ENCODE data around the gene IL17RC. TPM values are rescaled to one million over a fixed set of nuclear protein-coding genes. Genes with fewer than 3 reads are reported as not detected.
A peak's percentile ranks its signal among the peaks of the same experiment; 100 is the strongest.

The IL17RC gene
- total and polyA plus RNA-seq, 2 of the 4 experiments (the other 2 are of a cell fraction): 20.8 to 28.3 TPM

GRCh38 chr3:9913601-9914000, 3.3 kb upstream of the IL17RC start:
- peaks cover 11% of the 10 kb centered on the region for H3K9me1 ChIP-seq (ENCODE audit: insufficient read depth, low read length)
- no peak overlapping the region for H3K4ac ChIP-seq (ENCODE audit: low read depth, low read length)
- no peak overlapping the region for H2BK20ac ChIP-seq (ENCODE audit: low read depth, low read length)
- CTCF ChIA-PET: no interaction called here
- no peak overlapping the region for H3K14ac ChIP-seq (replicated peaks; ENCODE audit: low read depth, low read length)
- H2BK120ac ChIP-seq (ENCODE audit: low read depth, low read length): no peak overlapping the region
- no peak overlapping the region for H2BK5ac ChIP-seq (ENCODE audit: low read depth, low read length, poor library complexity, severe bottlenecking)
- H4K5ac ChIP-seq (ENCODE audit: low read depth, low read length): peak overlapping the region; percentile 9; the same call in 1 of the 2 replicates
- POLR2A ChIA-PET (ENCODE audit: unreplicated experiment): interaction anchor here (0.6 kb wide), 1 partner anchor 19 kb away, joined by 10 read pairs; no protein-coding TSS in a partner anchor
- H3K9ac ChIP-seq (ENCODE audit: low read depth, low read length): no peak overlapping the region
- H3K4me1 ChIP-seq (ENCODE audit: control insufficient read depth, insufficient read depth, low read length): peaks cover 32% of the 10 kb centered on the region
- no peak overlapping the region for H3K18ac ChIP-seq (ENCODE audit: low read depth, low read length)
- H3K4me2 ChIP-seq (ENCODE audit: low read depth, low read length): no peak overlapping the region
- intact Hi-C loops (cut with micrococcal nuclease): no loop called here
- H2BK15ac ChIP-seq (ENCODE audit: low read depth, low read length): no peak overlapping the region
- ATAC-seq (ENCODE audit: low read depth) (no peak), DNase-seq (no peak)
- no peak overlapping the region for H3K23ac ChIP-seq (ENCODE audit: low read depth, low read length)
- TF ChIP-seq RAD21 (IDR thresholded peaks at IDR 0.05; ENCODE audit: low read length): no peak
- no peak for TF ChIP-seq MXI1 (IDR thresholded peaks at IDR 0.05; ENCODE audit: borderline replicate concordance, low read depth, low read length)
- no peak for TF ChIP-seq MAZ (IDR thresholded peaks at IDR 0.05; ENCODE audit: borderline replicate concordance, low read depth, low read length)
- no peak for TF ChIP-seq NFE2L2 (IDR thresholded peaks at IDR 0.05; ENCODE audit: low read depth, low read length)
- TF ChIP-seq MAFK (IDR thresholded peaks at IDR 0.05; ENCODE audit: low read depth, low read length): no peak
- TF ChIP-seq USF2 (IDR thresholded peaks at IDR 0.05; ENCODE audit: low read depth, low read length): no peak
- no peak for TF ChIP-seq CTCF (conservative IDR thresholded peaks at IDR 0.05; ENCODE audit: low read depth, low read length)
- TF ChIP-seq POLR2A (IDR thresholded peaks at IDR 0.05; ENCODE audit: low read depth, low read length): no peak
- TF ChIP-seq SMC3 (IDR thresholded peaks at IDR 0.05; ENCODE audit: low read depth, low read length): no peak
- no peak for TF ChIP-seq RCOR1 (IDR thresholded peaks at IDR 0.05; ENCODE audit: insufficient replicate concordance, low read length)
- TF ChIP-seq RFX5 (IDR thresholded peaks at IDR 0.05; ENCODE audit: low read depth, low read length): no peak
- no peak for TF ChIP-seq CEBPB (IDR thresholded peaks at IDR 0.05; ENCODE audit: low read depth, low read length)
- TF ChIP-seq CHD1 (IDR thresholded peaks at IDR 0.05; ENCODE audit: low read depth, low read length): no peak
- TF ChIP-seq FOS (IDR thresholded peaks at IDR 0.05; ENCODE audit: low read depth, low read length): no peak
- TF ChIP-seq BHLHE40 (IDR thresholded peaks at IDR 0.05; ENCODE audit: low read depth, low read length): no peak
- no peak for TF ChIP-seq ELK1 (IDR thresholded peaks at IDR 0.05; ENCODE audit: borderline replicate concordance, low read depth, low read length)
- H2AFZ ChIP-seq (replicated peaks; ENCODE audit: low read length, poor library complexity): no peak overlapping the region
- no peak overlapping the region for H4K91ac ChIP-seq (ENCODE audit: insufficient read depth, low read depth, low read length)
- no peaks in the 10 kb centered on the region for H3K36me3 ChIP-seq (ENCODE audit: control insufficient read depth, insufficient read depth, low read length)
- no peak overlapping the region for H3K4me3 ChIP-seq (ENCODE audit: insufficient read depth, low read depth, low read length)
- H4K20me1 ChIP-seq (ENCODE audit: insufficient read depth, low read length): no peaks in the 10 kb centered on the region
- H3K79me1 ChIP-seq (ENCODE audit: low read depth in 1 of 2, low read length in 2 of 2): peaks cover 7 to 31% of the 10 kb centered on the region in 2 experiments; a peak in 3 of 4 replicates
- H2AK5ac ChIP-seq (ENCODE audit: low read depth, low read length): no peak overlapping the region
- 100% methylated on average over 2 of the region's 5 CpGs; no CpG with 5 or more reads in 1 of the 2 experiments for WGBS, 2 experiments (ENCODE audit: extremely low coverage in 2 of 2, insufficient read length in 1 of 2)
- dilution Hi-C loops (cut with HindIII; ENCODE audit: low sequenced_read_pairs, unreplicated experiment): no loop called here
- no peak overlapping the region for H2AK9ac ChIP-seq (replicated peaks; ENCODE audit: low read depth, low read length, poor library complexity)
- no TSS peak for BruUV-seq (replicated peaks)
- no peak overlapping the region for H3K27ac ChIP-seq (ENCODE audit: insufficient read depth, low read length)
- no peak overlapping the region for H4K8ac ChIP-seq (ENCODE audit: low read depth in 2 of 2, low read length in 2 of 2)
- no peaks in the 10 kb centered on the region for H3K9me3 ChIP-seq (ENCODE audit: control insufficient read depth, insufficient read depth, low read length)
- H3K27me3 ChIP-seq (ENCODE audit: control insufficient read depth, insufficient read depth, low read length): no peaks in the 10 kb centered on the region
- H3K56ac ChIP-seq (ENCODE audit: extremely low read depth, insufficient read depth, low read length): no peak overlapping the region
- in situ Hi-C loops (cut with MboI; ENCODE audit: low sequenced_read_pairs): no loop called here
